IMR-90 (cell line): ENCODE results near the gene BRAP. TPM values are rescaled to one million over a fixed set of nuclear protein-coding genes. Genes with fewer than 3 reads are reported as not detected.

ENCODE experiments used
- ATAC-seq: fragments of 200-7000 bp; cut with Tn5 transposase; 2 replicates; pipeline ENCODE4 v1.9.1; 2020; ENCODE audit warnings: low read depth, mild to moderate bottlenecking, moderate library complexity
- BruUV-seq: library from RNA; stranded (reverse); fragments of 400-500 nt; replicated peaks from 2 replicates; lab custom pipeline; 2021; lab: Mats Ljungman, UMichigan
- CTCF ChIA-PET: fragments of 300-600 bp; formaldehyde crosslinking; extraction: SDS; loops from one replicate; lab custom pipeline; 2021; ENCODE audit warnings: antibody characterized with exemption; lab: Yijun Ruan, JAX
- POLR2A ChIA-PET: fragments of 300-600 bp; sonication (Branson Sonifier 250); formaldehyde crosslinking; loops from one replicate; lab custom pipeline; 2022; ENCODE audit warnings: antibody characterized with exemption; ENCODE audit not compliant: unreplicated experiment; lab: Charles Lee
- DNase-seq: peaks from one replicate; pipeline ENCODE4 v3.0.0; 2013
- H2AFZ ChIP-seq: replicated peaks from 2 replicates; pipeline ENCODE3; 2013; ENCODE audit warnings: low read length, mild to moderate bottlenecking; ENCODE audit not compliant: poor library complexity
- H2AK5ac ChIP-seq: 2 replicates; pipeline ENCODE4 v1.6.1; 2013; ENCODE audit warnings: low read depth, low read length, inconsistent platforms
- H2AK9ac ChIP-seq: replicated peaks from 2 replicates; pipeline ENCODE3; 2013; ENCODE audit warnings: mild to moderate bottlenecking, low read depth, low read length, moderate library complexity; ENCODE audit not compliant: poor library complexity
- H2BK120ac ChIP-seq: 2 replicates; pipeline ENCODE4 v1.6.1; 2013; ENCODE audit warnings: low read depth, low read length, inconsistent platforms
- H2BK15ac ChIP-seq: 3 replicates; pipeline ENCODE4 v1.6.1; 2013; ENCODE audit warnings: low read depth, low read length, inconsistent platforms
- H2BK20ac ChIP-seq: 2 replicates; pipeline ENCODE4 v1.6.1; 2013; ENCODE audit warnings: low read depth, mild to moderate bottlenecking, inconsistent platforms, low read length, moderate library complexity
- H2BK5ac ChIP-seq: 2 replicates; pipeline ENCODE4 v1.6.1; 2013; ENCODE audit warnings: mild to moderate bottlenecking, low read depth, low read length, inconsistent platforms; ENCODE audit not compliant: poor library complexity, severe bottlenecking
- H3K14ac ChIP-seq: replicated peaks from 2 replicates; pipeline ENCODE4 v1.6.1; 2013; ENCODE audit warnings: low read depth, low read length, inconsistent platforms
- H3K18ac ChIP-seq: 2 replicates; pipeline ENCODE4 v1.6.1; 2013; ENCODE audit warnings: low read depth, low read length, control low read depth
- H3K23ac ChIP-seq: 2 replicates; pipeline ENCODE4 v1.6.1; 2013; ENCODE audit warnings: low read depth, low read length, inconsistent platforms
- H3K27ac ChIP-seq: 2 replicates; pipeline ENCODE4 v1.5.1; 2013; ENCODE audit warnings: mild to moderate bottlenecking, control low read depth, low read length; ENCODE audit not compliant: insufficient read depth
- H3K27me3 ChIP-seq: 2 replicates; pipeline ENCODE4 v1.6.1; 2013; ENCODE audit warnings: low read length; ENCODE audit not compliant: control insufficient read depth, insufficient read depth
- H3K36me3 ChIP-seq: 2 replicates; pipeline ENCODE4 v1.6.1; 2013; ENCODE audit warnings: low read length, mixed read lengths; ENCODE audit not compliant: control insufficient read depth, insufficient read depth
- H3K4ac ChIP-seq: 2 replicates; pipeline ENCODE4 v1.6.1; 2013; ENCODE audit warnings: low read depth, low read length, inconsistent platforms
- H3K4me1 ChIP-seq: 2 replicates; pipeline ENCODE4 v1.6.1; 2013; ENCODE audit warnings: low read length, mixed read lengths; ENCODE audit not compliant: control insufficient read depth, insufficient read depth
- H3K4me2 ChIP-seq: 2 replicates; pipeline ENCODE4 v1.6.1; 2013; ENCODE audit warnings: low read depth, mild to moderate bottlenecking, control low read depth, low read length, moderate library complexity
- H3K4me3 ChIP-seq: 2 replicates; pipeline ENCODE4 v1.5.1; 2013; ENCODE audit warnings: low read depth, mild to moderate bottlenecking, control low read depth, low read length, moderate library complexity; ENCODE audit not compliant: insufficient read depth
- H3K56ac ChIP-seq: 2 replicates; pipeline ENCODE4 v1.6.1; 2013; ENCODE audit warnings: low read length, inconsistent platforms; ENCODE audit not compliant: insufficient read depth; ENCODE audit errors: extremely low read depth
- H3K79me1 ChIP-seq, 2 experiments: 2 replicates each; pipeline ENCODE4 v1.6.1; 2013; ENCODE audit warnings: low read length in 2 of 2, inconsistent platforms in 1 of 2, low read depth in 1 of 2
- H3K9ac ChIP-seq: 2 replicates; pipeline ENCODE4 v1.6.1; 2013; ENCODE audit warnings: low read depth, low read length, control low read depth
- H3K9me1 ChIP-seq: 2 replicates; pipeline ENCODE4 v1.6.1; 2013; ENCODE audit warnings: low read length, inconsistent platforms; ENCODE audit not compliant: insufficient read depth
- H3K9me3 ChIP-seq: 2 replicates; pipeline ENCODE4 v1.6.1; 2013; ENCODE audit warnings: low read length; ENCODE audit not compliant: control insufficient read depth, insufficient read depth
- H4K20me1 ChIP-seq: 2 replicates; pipeline ENCODE4 v1.6.1; 2013; ENCODE audit warnings: low read length, inconsistent platforms; ENCODE audit not compliant: insufficient read depth
- H4K5ac ChIP-seq: 2 replicates; pipeline ENCODE4 v1.6.1; 2013; ENCODE audit warnings: mild to moderate bottlenecking, low read depth, low read length, control low read depth
- H4K8ac ChIP-seq, 2 experiments: 2 replicates each; pipeline ENCODE4 v1.6.1; 2013; ENCODE audit warnings: low read depth in 2 of 2, low read length in 2 of 2, control low read depth in 1 of 2, inconsistent platforms in 1 of 2
- H4K91ac ChIP-seq: 2 replicates; pipeline ENCODE4 v1.6.1; 2013; ENCODE audit warnings: low read depth, low read length, inconsistent platforms; ENCODE audit not compliant: insufficient read depth
- BHLHE40 ChIP-seq: fragments of 150-350 bp; IDR thresholded peaks from 2 replicates; pipeline ENCODE4 v1.6.1; 2016; ENCODE audit warnings: mild to moderate bottlenecking, low read depth, low read length
- CTCF ChIP-seq: conservative IDR thresholded peaks from 2 replicates; pipeline ENCODE4 v1.5.1; 2012; ENCODE audit warnings: mild to moderate bottlenecking, low read depth, low read length, improper control_type of control experiment
- RAD21 ChIP-seq: IDR thresholded peaks from 2 replicates; pipeline ENCODE4 v1.6.1; 2012; ENCODE audit warnings: low read length, improper control_type of control experiment
- SMC3 ChIP-seq: fragments of 150-350 bp; IDR thresholded peaks from 2 replicates; pipeline ENCODE4 v1.6.1; 2016; ENCODE audit warnings: low read depth, mild to moderate bottlenecking, antibody characterized with exemption, low read length, moderate library complexity
- WGBS, 2 experiments: methylation state at CpG; one replicate each; pipeline versions ENCODE4 v1.1.5 to v1.1.7; 2013; ENCODE audit warnings: missing lambda C conversion rate in 2 of 2; ENCODE audit not compliant: insufficient read length in 1 of 2; ENCODE audit errors: extremely low coverage in 2 of 2; 5-methylcytosine and 5-hydroxymethylcytosine counted together
- dilution Hi-C: fragments of 300-500 bp; cut with HindIII; formaldehyde crosslinking; loops from one replicate; pipeline ENCODE4 v1.14.3; 2018; ENCODE audit warnings: low sequenced_read_pairs; ENCODE audit not compliant: unreplicated experiment
- in situ Hi-C: fragments of 300-500 bp; cut with MboI; formaldehyde crosslinking; loops from 3 replicates; pipeline ENCODE4 v1.14.3; 2019; ENCODE audit warnings: low sequenced_read_pairs, inconsistent platforms, mixed read lengths
- intact Hi-C: fragments of 100-400 bp; cut with micrococcal nuclease; formaldehyde crosslinking; loops from 2 replicates; pipeline ENCODE4 v1.10.0; 2022
- polyA plus RNA-seq, 3 experiments: library from polyadenylated mRNA; depleted of rRNA; stranded (reverse); fragments of >200 nt; gene quantifications; 2 replicates each; pipeline ENCODE4 v1.2.3, GENCODE V29; 2012; ENCODE audit warnings: low replicate concordance in 1 of 3
- total RNA-seq: library from RNA; depleted of rRNA; stranded (reverse); fragments of >200 nt; gene quantifications from 2 replicates; pipeline ENCODE4 v1.2.3, GENCODE V29; 2012

Gene BRAP
- total and polyA plus RNA-seq, 2 of the 4 experiments (the other 2 are of a cell fraction), result 10.3 to 17.2 TPM

- DNase-seq, result peak; percentile 31
These were observed 12.3 kb downstream of the BRAP start for GRCh38 chr12:111673503-111673902.

More at GRCh38 chr12:111673503-111673902, 12.3 kb downstream of the BRAP start:
- Histone ChIP-seq H3K4me2 (no peak overlapping the region), H2AK9ac (no peak overlapping the region), H3K36me3 (peaks cover 45% of the 10 kb centered on the region), H3K4me1 (no peaks in the 10 kb centered on the region), H2BK5ac (no peak overlapping the region), H4K8ac (no peak overlapping the region), H3K9me3 (no peaks in the 10 kb centered on the region), H2BK120ac (no peak overlapping the region), H2BK15ac (no peak overlapping the region), H4K91ac (no peak overlapping the region), H3K56ac (no peak overlapping the region), H3K79me1 (peaks cover 2 to 23% of the 10 kb centered on the region in 2 experiments), H2AFZ (no peak overlapping the region), H4K5ac (no peak overlapping the region), H3K4ac (no peak overlapping the region), H3K23ac (no peak overlapping the region), H4K20me1 (0 out of 2 replicates have a peak, but pooled peaks cover 4% of the 10 kb centered on the region), H3K14ac (no peak overlapping the region), H2BK20ac (no peak overlapping the region), H3K27ac (no peak overlapping the region), H3K18ac (no peak overlapping the region), H3K27me3 (no peaks in the 10 kb centered on the region), H3K9me1 (no peaks in the 10 kb centered on the region), H3K4me3 (no peak overlapping the region), H2AK5ac (no peak overlapping the region), H3K9ac (no peak overlapping the region)
- ChIA-PET CTCF (interaction anchor here (0.7 to 2.5 kb wide), 5 partner anchors 10 to 277 kb away, joined by 3 to 16 read pairs (median 4); no protein-coding TSS in a partner anchor), POLR2A (no interaction called here)
- intact Hi-C loops (loop anchor here (5.0 to 10.0 kb wide), 3 partner anchors 119 to 276 kb away; no protein-coding TSS in a partner anchor), in situ Hi-C loops (no loop called here), dilution Hi-C loops (no loop called here)
- no TSS peak for BruUV-seq
- TF ChIP-seq CTCF, result peak; percentile 56
- peak; percentile 26; the same call in 1 of the 2 replicates for TF ChIP-seq SMC3
- no peak for TF ChIP-seq BHLHE40
- peak; percentile 66 for TF ChIP-seq RAD21
- WGBS, 2 experiments, result 85% methylated on average over 2 of the region's 3 CpGs; no CpG with 5 or more reads in 1 of the 2 experiments
- ATAC-seq, result peak; percentile 69
